Naive thymus-derived CD4-positive, alpha-beta T cell (primary cell): ENCODE results near the gene TRABD2A. TPM values are rescaled to one million over a fixed set of nuclear protein-coding genes. Genes with fewer than 3 reads are reported as not detected.

ENCODE experiments used
- ATAC-seq: fragments of 150-1000 bp; cut with Tn5 transposase; 2 replicates; pipeline ENCODE4 v1.10.0; 2021; ENCODE audit warnings: mild to moderate bottlenecking, moderate library complexity
- CTCF ChIA-PET: fragments of 350-600 bp; sonication (Branson Sonifier 250); formaldehyde crosslinking; loops from one replicate; lab custom pipeline; 2021; ENCODE audit warnings: antibody characterized with exemption; lab: Charles Lee
- POLR2A ChIA-PET: fragments of 350-600 bp; sonication (Branson Sonifier 250); formaldehyde crosslinking; loops from one replicate; lab custom pipeline; 2021; ENCODE audit warnings: antibody characterized with exemption, inconsistent platforms; lab: Charles Lee
- DNase-seq, 9 donors: peaks; one replicate each; pipeline versions ENCODE4 v3.0.0 to v3.0.0-alpha.2; 2020 to 2022; ENCODE audit warnings: mixed read lengths in 1 of 9
- H3K27ac ChIP-seq: one replicate; pipeline ENCODE4 v1.7.0; 2013; ENCODE audit warnings: mild to moderate bottlenecking, low read depth, low read length, moderate library complexity
- H3K27me3 ChIP-seq, 2 donors: one replicate each; pipeline ENCODE4 v1.7.0; 2013; ENCODE audit warnings: low read length in 2 of 2, mild to moderate bottlenecking in 2 of 2, moderate library complexity in 2 of 2; ENCODE audit not compliant: control insufficient read depth in 2 of 2, insufficient read depth in 2 of 2
- H3K36me3 ChIP-seq, 3 experiments: 1 replicate in 2 of 3; 2 replicates in 1 of 3; pipeline ENCODE4 v1.7.0; 2013; ENCODE audit warnings: low read length in 3 of 3, mild to moderate bottlenecking in 3 of 3, moderate library complexity in 1 of 3; ENCODE audit not compliant: insufficient read depth in 3 of 3, control insufficient read depth in 2 of 3
- H3K4me1 ChIP-seq, 2 donors: one replicate each; pipeline ENCODE4 v1.7.0; 2013; ENCODE audit warnings: low read length in 2 of 2, mild to moderate bottlenecking in 2 of 2, moderate library complexity in 1 of 2; ENCODE audit not compliant: control insufficient read depth in 2 of 2, insufficient read depth in 2 of 2
- H3K4me3 ChIP-seq: 2 replicates; pipeline ENCODE4 v1.7.0; 2013; ENCODE audit warnings: mild to moderate bottlenecking, low read length
- H3K9me3 ChIP-seq, 3 experiments: 1 replicate in 2 of 3; 2 replicates in 1 of 3; pipeline ENCODE4 v1.7.0; 2013; ENCODE audit warnings: low read length in 3 of 3; ENCODE audit not compliant: control insufficient read depth in 2 of 3
- H3K27ac Mint-ChIP-seq, 9 donors: one replicate each; pipeline ENCODE4 v1.8.0; 2020 to 2022; ENCODE audit warnings: mixed read lengths in 9 of 9, mild to moderate bottlenecking in 8 of 9, moderate library complexity in 5 of 9, inconsistent platforms in 2 of 9
- H3K27me3 Mint-ChIP-seq, 5 donors: one replicate each; pipeline ENCODE4 v1.8.0; 2021 to 2022; ENCODE audit warnings: mixed read lengths in 5 of 5, mild to moderate bottlenecking in 1 of 5
- H3K36me3 Mint-ChIP-seq, 5 donors: one replicate each; pipeline ENCODE4 v1.8.0; 2020 to 2022; ENCODE audit warnings: mixed read lengths in 5 of 5, mild to moderate bottlenecking in 3 of 5, inconsistent platforms in 1 of 5
- H3K4me1 Mint-ChIP-seq, 7 donors: one replicate each; pipeline ENCODE4 v1.8.0; 2020 to 2022; ENCODE audit warnings: mixed read lengths in 7 of 7, mild to moderate bottlenecking in 3 of 7, inconsistent platforms in 1 of 7
- H3K4me3 Mint-ChIP-seq, 10 donors: one replicate each; pipeline ENCODE4 v1.8.0; 2020 to 2022; ENCODE audit warnings: mild to moderate bottlenecking in 10 of 10, mixed read lengths in 10 of 10, moderate library complexity in 6 of 10, inconsistent platforms in 2 of 10
- H3K9me3 Mint-ChIP-seq, 11 donors: one replicate each; pipeline ENCODE4 v1.8.0; 2020 to 2022; ENCODE audit warnings: mixed read lengths in 11 of 11, mild to moderate bottlenecking in 4 of 11, inconsistent platforms in 1 of 11, moderate library complexity in 1 of 11
- intact Hi-C, 2 donors: fragments of 100-400 bp; cut with micrococcal nuclease; formaldehyde crosslinking; loops; one replicate each; pipeline ENCODE4 v1.15.1; 2023
- polyA plus RNA-seq, 2 donors: library from polyadenylated mRNA; unstranded; fragments of 300-500 nt; fragmentation: Illumina TruSeq; gene quantifications; one replicate each; pipeline ENCODE4 v1.2.3, GENCODE V29; 2021
- total RNA-seq, 6 experiments: library from RNA in 5 of 6; stranded (reverse) in 5 of 6; gene quantifications; 1 replicate in 5 of 6; 2 replicates in 1 of 6; pipeline ENCODE4 v1.2.3 and lab custom pipeline; 2021 to 2026

TRABD2A gene
- total and polyA plus RNA-seq, 7 experiments from 2014 or later: 75.0 to 288 (median 182) TPM

DNA sequence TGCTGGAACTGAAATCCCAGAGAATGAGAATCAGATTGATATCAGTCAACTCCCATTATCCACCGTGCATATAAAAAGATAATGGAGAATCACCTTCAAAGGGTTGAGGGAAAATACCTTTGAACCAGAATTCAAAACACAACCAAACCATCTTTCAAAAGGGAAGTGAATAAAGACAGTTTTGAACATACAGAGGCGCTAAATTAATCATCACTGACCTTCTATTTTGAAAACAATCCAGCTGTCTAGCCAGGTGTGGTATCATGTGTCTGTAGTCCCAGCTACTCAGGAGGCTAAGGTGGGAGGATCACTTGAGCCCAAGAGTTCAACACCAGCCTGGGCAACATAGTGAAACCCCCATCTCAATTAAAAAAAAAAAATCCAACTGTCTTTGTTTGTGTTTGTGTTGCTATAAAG is 63.6 kb downstream of the TRABD2A start:
- peak overlapping the region in 7 of 10 donors; percentile 5 to 58 (median 43) for H3K4me3 Mint-ChIP-seq
- Histone ChIP-seq H3K27me3 (no peaks in the 10 kb centered on the region), H3K27ac (peak overlapping the region; percentile 12), H3K4me3 (no peak overlapping the region), H3K9me3 (no peaks in the 10 kb centered on the region), H3K4me1 (peaks cover 7 to 55% of the 10 kb centered on the region in 2 donors), H3K36me3 (peaks cover 0 to 8% (median under 1%) of the 10 kb centered on the region in 3 experiments)
- ChIA-PET CTCF (interaction anchor here (0.8 to 2.1 kb wide), 3 partner anchors 35 to 109 kb away, joined by 3 to 5 read pairs (median 3); no protein-coding TSS in a partner anchor), POLR2A (interaction anchor here (0.5 to 1.2 kb wide), 5 partner anchors 9 to 119 kb away, joined by 3 to 4 read pairs (median 3); no protein-coding TSS in a partner anchor)
- no peak for ATAC-seq
- peak overlapping the region in 8 of 9 donors; percentile 20 to 89 (median 81) for H3K27ac Mint-ChIP-seq
- intact Hi-C loops: loop anchor here (1.0 to 5.0 kb wide), 3 partner anchors 9 to 40 kb away; no protein-coding TSS in a partner anchor
- no peaks in the 10 kb centered on the region for H3K27me3 Mint-ChIP-seq
- H3K9me3 Mint-ChIP-seq: peaks cover 0 to 4% (median 0%) of the 10 kb centered on the region in 11 donors
- no peak for DNase-seq
- H3K4me1 Mint-ChIP-seq: peaks cover 22 to 92% (median 61%) of the 10 kb centered on the region in 7 donors
- peaks cover 1 to 44% (median 32%) of the 10 kb centered on the region in 5 donors for H3K36me3 Mint-ChIP-seq

- no peak for ATAC-seq
- H3K4me3 ChIP-seq: no peak overlapping the region
- peaks cover 0 to 1% (median 0%) of the 10 kb centered on the region in 3 experiments for H3K36me3 ChIP-seq
- peaks cover 0 to 4% (median 0%) of the 10 kb centered on the region in 11 donors for H3K9me3 Mint-ChIP-seq
- peaks cover 0 to 42% (median 27%) of the 10 kb centered on the region in 5 donors for H3K36me3 Mint-ChIP-seq
- H3K27ac ChIP-seq: no peak overlapping the region
- peak overlapping the region in 7 of 10 donors; percentile 5 to 61 (median 49) for H3K4me3 Mint-ChIP-seq
- H3K27me3 Mint-ChIP-seq: no peaks in the 10 kb centered on the region
- intact Hi-C loops: loop anchor here (1.0 to 5.0 kb wide), 3 partner anchors 10 to 41 kb away; no protein-coding TSS in a partner anchor
- H3K4me1 Mint-ChIP-seq: peaks cover 22 to 85% (median 61%) of the 10 kb centered on the region in 7 donors
- ChIA-PET POLR2A (no interaction called here), CTCF (interaction anchor here (1.0 kb wide), 1 partner anchor 47 kb away, joined by 3 read pairs; no protein-coding TSS in a partner anchor)
- peaks cover 7 to 57% of the 10 kb centered on the region in 2 donors for H3K4me1 ChIP-seq
- H3K27me3 ChIP-seq: no peaks in the 10 kb centered on the region
- DNase-seq: no peak
- no peaks in the 10 kb centered on the region for H3K9me3 ChIP-seq
- H3K27ac Mint-ChIP-seq: peak overlapping the region in 8 of 9 donors; percentile 25 to 89 (median 80)
Observed at GRCh38 chr2:84816426-84817026, 64.4 kb downstream of the TRABD2A start.

GRCh38 chr2:84815146-84815545 is 65.7 kb downstream of the TRABD2A start:
- H3K27me3 Mint-ChIP-seq: no peaks in the 10 kb centered on the region
- H3K9me3 Mint-ChIP-seq: peaks cover 0 to 5% (median 0%) of the 10 kb centered on the region in 11 donors
- no peak for ATAC-seq
- Histone ChIP-seq H3K4me3 (no peak overlapping the region), H3K4me1 (peaks cover 7 to 53% of the 10 kb centered on the region in 2 donors), H3K27me3 (no peaks in the 10 kb centered on the region), H3K27ac (no peak overlapping the region), H3K36me3 (no peaks in the 10 kb centered on the region), H3K9me3 (no peaks in the 10 kb centered on the region)
- POLR2A ChIA-PET: interaction anchor here (1.0 to 2.9 kb wide), 3 partner anchors 9 to 46 kb away, joined by 3 to 13 read pairs (median 4); no protein-coding TSS in a partner anchor
- H3K27ac Mint-ChIP-seq: peak overlapping the region in 1 of 9 donors; percentile 33
- H3K4me3 Mint-ChIP-seq: peak overlapping the region in 1 of 10 donors; percentile 23
- intact Hi-C loops: loop anchor here (5.0 kb wide), 2 partner anchors 33 to 42 kb away; no protein-coding TSS in a partner anchor
- peaks cover 20 to 82% (median 64%) of the 10 kb centered on the region in 7 donors for H3K4me1 Mint-ChIP-seq
- CTCF ChIA-PET: interaction anchor here (0.7 kb wide), 1 partner anchor 36 kb away, joined by 3 read pairs; no protein-coding TSS in a partner anchor
- no peak for DNase-seq
- peaks cover under 1 to 42% (median 18%) of the 10 kb centered on the region in 5 donors for H3K36me3 Mint-ChIP-seq

GRCh38 chr2:84811839-84812431 is 68.9 kb downstream of the TRABD2A start:
- Mint-ChIP-seq H3K27me3 (no peaks in the 10 kb centered on the region), H3K4me1 (peaks cover 9 to 73% (median 59%) of the 10 kb centered on the region in 7 donors), H3K36me3 (peaks cover 4 to 38% (median 12%) of the 10 kb centered on the region in 5 donors), H3K4me3 (no peak overlapping the region), H3K9me3 (peaks cover 0 to 5% (median 0%) of the 10 kb centered on the region in 11 donors), H3K27ac (peak overlapping the region in 1 of 9 donors; percentile 56)
- DNase-seq: no peak
- H3K36me3 ChIP-seq: no peaks in the 10 kb centered on the region
- no peaks in the 10 kb centered on the region for H3K27me3 ChIP-seq
- intact Hi-C loops: no loop called here
- no peak overlapping the region for H3K27ac ChIP-seq
- ChIA-PET CTCF (no interaction called here), POLR2A (no interaction called here)
- peaks cover 3 to 33% of the 10 kb centered on the region in 2 donors for H3K4me1 ChIP-seq
- H3K9me3 ChIP-seq: no peaks in the 10 kb centered on the region
- ATAC-seq: no peak
- no peak overlapping the region for H3K4me3 ChIP-seq

GRCh38 chr2:84808279-84808678 is 72.6 kb downstream of the TRABD2A start:
- Mint-ChIP-seq H3K27ac (no peak overlapping the region), H3K36me3 (peaks cover 2 to 22% (median 6%) of the 10 kb centered on the region in 5 donors), H3K4me1 (peaks cover 6 to 62% (median 50%) of the 10 kb centered on the region in 7 donors), H3K4me3 (no peak overlapping the region), H3K9me3 (peaks cover 0 to 5% (median 0%) of the 10 kb centered on the region in 11 donors), H3K27me3 (no peaks in the 10 kb centered on the region)
- ATAC-seq (no peak), DNase-seq (no peak)
- Histone ChIP-seq H3K27me3 (no peaks in the 10 kb centered on the region), H3K4me1 (peaks cover 0 to 12% of the 10 kb centered on the region in 2 donors), H3K36me3 (no peaks in the 10 kb centered on the region), H3K9me3 (no peaks in the 10 kb centered on the region), H3K27ac (no peak overlapping the region), H3K4me3 (no peak overlapping the region)
- POLR2A ChIA-PET: interaction anchor here (1.2 kb wide), 1 partner anchor 37 kb away, joined by 3 read pairs; no protein-coding TSS in a partner anchor
- intact Hi-C loops: no loop called here
- CTCF ChIA-PET: interaction anchor here (0.8 kb wide), 1 partner anchor 53 kb away, joined by 3 read pairs; no protein-coding TSS in a partner anchor

DNA sequence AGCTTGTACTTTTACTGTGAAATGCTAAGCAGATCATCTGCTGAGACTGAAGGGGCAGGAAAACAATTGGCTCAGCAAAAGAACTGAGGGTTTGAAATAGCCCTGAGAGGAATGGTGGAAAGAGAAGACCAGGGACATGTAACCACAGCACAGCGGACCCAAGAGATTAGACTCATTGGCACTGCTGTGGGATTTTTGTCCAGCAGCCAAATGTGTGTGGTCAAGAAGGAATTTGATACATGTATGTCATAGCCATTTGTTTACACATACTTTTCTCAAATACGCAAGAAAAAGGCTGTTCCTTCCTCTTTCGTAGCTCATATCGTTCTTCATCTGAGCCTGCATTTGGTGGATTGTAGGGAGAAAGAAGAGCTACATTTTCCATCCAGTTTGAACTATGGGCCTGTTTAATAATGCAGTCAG is 73.8 kb downstream of the TRABD2A start:
- H3K27ac Mint-ChIP-seq: peak overlapping the region in 4 of 9 donors; percentile 1 to 78 (median 57)
- ATAC-seq (no peak), DNase-seq (no peak)
- Histone ChIP-seq H3K27me3 (no peaks in the 10 kb centered on the region), H3K36me3 (no peaks in the 10 kb centered on the region), H3K4me3 (no peak overlapping the region), H3K9me3 (no peaks in the 10 kb centered on the region), H3K4me1 (peaks cover 0 to 1% of the 10 kb centered on the region in 2 donors), H3K27ac (no peak overlapping the region)
- no peak overlapping the region for H3K4me3 Mint-ChIP-seq
- ChIA-PET CTCF (no interaction called here), POLR2A (interaction anchor here (0.6 to 1.0 kb wide), 2 partner anchors 11 to 57 kb away, joined by 3 read pairs; no protein-coding TSS in a partner anchor)
- peaks cover 4 to 22% (median 6%) of the 10 kb centered on the region in 5 donors for H3K36me3 Mint-ChIP-seq
- H3K9me3 Mint-ChIP-seq: peaks cover 0 to 12% (median 5%) of the 10 kb centered on the region in 11 donors
- no peaks in the 10 kb centered on the region for H3K27me3 Mint-ChIP-seq
- intact Hi-C loops: no loop called here
- H3K4me1 Mint-ChIP-seq: peaks cover 6 to 55% (median 53%) of the 10 kb centered on the region in 7 donors
